GM12878 (cell line): Measurements from ENCODE around the gene VASP. TPM values are rescaled to one million over a fixed set of nuclear protein-coding genes. Genes with fewer than 3 reads are reported as not detected.

ENCODE experiments used
- ATAC-seq: fragments of 200-7000 bp; cut with Tn5 transposase; 3 replicates; pipeline ENCODE4 v1.9.1; 2020; ENCODE audit warnings: mild to moderate bottlenecking, moderate library complexity
- BruUV-seq: library from RNA; stranded (reverse); fragments of 400-500 nt; replicated peaks from 2 replicates; lab custom pipeline; 2021; lab: Mats Ljungman, UMichigan
- CTCF ChIA-PET: fragments of 300-600 bp; sonication (Branson Sonifier 250); formaldehyde crosslinking; extraction: SDS; loops from one replicate; lab custom pipeline; 2021; ENCODE audit warnings: inconsistent platforms; lab: Yijun Ruan, JAX
- POLR2A ChIA-PET: fragments of 350-600 bp; formaldehyde crosslinking; extraction: SDS; loops from one replicate; lab custom pipeline; 2021; ENCODE audit warnings: inconsistent platforms; lab: Charles Lee
- RAD21 ChIA-PET: fragments of 300-600 bp; sonication (Branson Sonifier 250); formaldehyde crosslinking; loops from one replicate; lab custom pipeline; 2023; ENCODE audit warnings: antibody characterized with exemption; ENCODE audit not compliant: unreplicated experiment; lab: Charles Lee
- SMC1A ChIA-PET: fragments of 300-600 bp; sonication (Branson Sonifier 250); formaldehyde crosslinking; loops from one replicate; lab custom pipeline; 2023; ENCODE audit not compliant: unreplicated experiment, uncharacterized antibody; lab: Charles Lee
- DNase-seq: peaks from one replicate; pipeline ENCODE4 v3.0.0-alpha.2; 2011; ENCODE audit warnings: low read depth, low spot score
- FAIRE-seq: peaks from 3 replicates; lab custom pipeline; 2011; peaks lifted over from hg19 to GRCh38; lab: Jason Lieb, UNC
- H2AFZ ChIP-seq: 2 replicates; pipeline ENCODE4 v1.6.0; 2011; ENCODE audit warnings: low read depth, low read length, control low read depth; ENCODE audit not compliant: control insufficient read depth
- H3K27ac ChIP-seq: 2 replicates; pipeline ENCODE4 v1.5.1; 2011; ENCODE audit warnings: control low read depth; ENCODE audit not compliant: control insufficient read depth, insufficient read depth
- H3K27me3 ChIP-seq, 2 experiments: replicated peaks in 1 of 2; 2 replicates each; pipeline versions ENCODE4 v1.6.0 to v1.6.1; 2011; ENCODE audit warnings: low read length in 1 of 2; ENCODE audit not compliant: control insufficient read depth in 2 of 2, insufficient read depth in 2 of 2
- H3K36me3 ChIP-seq, 2 experiments: 2 replicates each; pipeline ENCODE4 v1.5.1; 2011; ENCODE audit warnings: low read length in 1 of 2; ENCODE audit not compliant: control insufficient read depth in 2 of 2, insufficient read depth in 2 of 2
- H3K4me1 ChIP-seq: 2 replicates; pipeline ENCODE4 v1.6.1; 2011; ENCODE audit warnings: mild to moderate bottlenecking, low read length, moderate library complexity, mixed read lengths; ENCODE audit not compliant: control insufficient read depth, insufficient read depth
- H3K4me2 ChIP-seq: 2 replicates; pipeline ENCODE4 v1.6.0; 2011; ENCODE audit warnings: control low read depth; ENCODE audit not compliant: control insufficient read depth, insufficient read depth
- H3K4me3 ChIP-seq: fragments of 200-600 bp; sonication (generic); 2 replicates; pipeline ENCODE4 v1.5.1; 2016
- H3K79me2 ChIP-seq: 2 replicates; pipeline ENCODE4 v1.6.0; 2011; ENCODE audit warnings: low read length; ENCODE audit not compliant: control insufficient read depth, insufficient read depth
- H3K9ac ChIP-seq: 2 replicates; pipeline ENCODE4 v1.8.0; 2011; ENCODE audit warnings: low read length, control low read depth, mixed read lengths; ENCODE audit not compliant: control insufficient read depth, insufficient read depth
- H3K9me3 ChIP-seq: replicated peaks from 3 replicates; pipeline ENCODE4 v1.5.1; 2011; ENCODE audit warnings: mild to moderate bottlenecking, low read length; ENCODE audit not compliant: control insufficient read depth, insufficient read depth
- H4K20me1 ChIP-seq: 2 replicates; pipeline ENCODE4 v1.6.0; 2011; ENCODE audit not compliant: control insufficient read depth, insufficient read depth
- ATF7 ChIP-seq: fragments of 450-650 bp; IDR thresholded peaks from 2 replicates; pipeline ENCODE4 v1.6.1; 2016; ENCODE audit warnings: low read depth, mild to moderate bottlenecking
- BCL3 ChIP-seq: IDR thresholded peaks from 2 replicates; pipeline ENCODE4 v1.6.1; 2011; ENCODE audit warnings: borderline replicate concordance, low read depth, mild to moderate bottlenecking, moderate library complexity, low read length; ENCODE audit not compliant: insufficient read depth, poor library complexity, severe bottlenecking
- CREM ChIP-seq: IDR thresholded peaks from 2 replicates; pipeline ENCODE4 v1.6.1; 2014; ENCODE audit warnings: antibody characterized with exemption, low read depth
- HSF1 ChIP-seq: fragments of 150-350 bp; IDR thresholded peaks from 2 replicates; pipeline ENCODE4 v1.6.1; 2014; ENCODE audit warnings: mild to moderate bottlenecking, low read depth, low read length
- IKZF2 ChIP-seq, 2 experiments: fragments of 450-650 bp; IDR thresholded peaks; 2 replicates each; pipeline ENCODE4 v1.6.1; 2017; ENCODE audit warnings: mild to moderate bottlenecking in 2 of 2, moderate library complexity in 2 of 2
- JUNB ChIP-seq: IDR thresholded peaks from 2 replicates; pipeline ENCODE4 v1.6.1; 2016; ENCODE audit warnings: antibody characterized with exemption, mild to moderate bottlenecking
- JUND ChIP-seq: IDR thresholded peaks from 2 replicates; pipeline ENCODE4 v1.6.1; 2012; ENCODE audit warnings: low read depth, mild to moderate bottlenecking, low read length, improper control_type of control experiment, moderate library complexity
- KLF5 ChIP-seq: fragments of 450-650 bp; IDR thresholded peaks from 2 replicates; pipeline ENCODE4 v1.6.1; 2014; ENCODE audit warnings: mild to moderate bottlenecking; ENCODE audit not compliant: partially characterized antibody
- MTA3 ChIP-seq: IDR thresholded peaks from 2 replicates; pipeline ENCODE4 v1.6.1; 2012; ENCODE audit warnings: low read length, inconsistent platforms, borderline replicate concordance
- NR2F1 ChIP-seq: fragments of 450-650 bp; conservative IDR thresholded peaks from 2 replicates; pipeline ENCODE4 v1.6.1; 2017; ENCODE audit warnings: mild to moderate bottlenecking
- POLR2A ChIP-seq: IDR thresholded peaks from 2 replicates; pipeline ENCODE4 v1.6.1; 2011; ENCODE audit warnings: low read depth, mild to moderate bottlenecking, low read length
- POU2F2 ChIP-seq: IDR thresholded peaks from 3 replicates; pipeline ENCODE4 v1.6.1; 2011; ENCODE audit warnings: low read depth, mild to moderate bottlenecking, low read length, borderline replicate concordance
- PRDM15 ChIP-seq: fragments of 450-650 bp; formaldehyde crosslinking; IDR thresholded peaks from 2 replicates; pipeline ENCODE4 v1.4.0; 2020; ENCODE audit warnings: mild to moderate bottlenecking, moderate library complexity
- SIN3A ChIP-seq: IDR thresholded peaks from 2 replicates; pipeline ENCODE4 v1.6.1; 2012; ENCODE audit warnings: low read depth, low read length, improper control_type of control experiment
- STAT3 ChIP-seq: IDR thresholded peaks from 2 replicates; pipeline ENCODE4 v1.6.1; 2011; ENCODE audit warnings: low read depth, low read length, improper control_type of control experiment
- SUZ12 ChIP-seq: fragments of 200-600 bp; sonication (generic); IDR thresholded peaks from one replicate; pipeline ENCODE4 v1.6.1; 2018; ENCODE audit warnings: antibody characterized with exemption, mild to moderate bottlenecking; ENCODE audit not compliant: unreplicated experiment
- ZNF217 ChIP-seq: fragments of 450-650 bp; IDR thresholded peaks from 2 replicates; pipeline ENCODE4 v1.6.1; 2017; ENCODE audit warnings: antibody characterized with exemption, mild to moderate bottlenecking
- WGBS: methylation state at CpG from one replicate; pipeline ENCODE4 v1.1.6; 2016; ENCODE audit warnings: low lambda C conversion rate; ENCODE audit not compliant: insufficient replicate concordance, insufficient coverage; ENCODE audit errors: missing lambda C conversion rate; 5-methylcytosine and 5-hydroxymethylcytosine counted together
- in situ Hi-C: fragments of 300-500 bp; cut with MboI; formaldehyde crosslinking; loops from 9 replicates; pipeline ENCODE4 v1.14.3; 2018; ENCODE audit warnings: mixed read lengths
- intact Hi-C: fragments of 100-400 bp; cut with micrococcal nuclease; formaldehyde crosslinking; loops from one replicate; pipeline ENCODE4 v1.14.2; 2022; ENCODE audit not compliant: unreplicated experiment
- polyA plus RNA-seq, 11 experiments: library from polyadenylated mRNA; depleted of rRNA in 4 of 11; unstranded in 6 of 11; stranded (reverse) in 5 of 11; fragments of >200 nt; fragmentation: Nextera tagmentation in 4 of 11; fragmentation: Illumina TruSeq in 1 of 11; extraction: Ambion mirVana in 4 of 11; extraction: Trizol in 1 of 11; gene quantifications; 1 replicate in 1 of 11; 2 replicates in 10 of 11; pipeline versions ENCODE4 v1.2.1 to v1.2.3, GENCODE V29; 2011 to 2016; ENCODE audit warnings: inconsistent platforms in 2 of 11, missing spikeins in 2 of 11, low read depth in 1 of 11
- total RNA-seq, 4 experiments: library from RNA; depleted of rRNA in 3 of 4; stranded (reverse); fragments of >200 nt in 3 of 4; fragmentation: Illumina TruSeq in 1 of 4; extraction: Trizol in 1 of 4; gene quantifications; 2 replicates each; pipeline versions ENCODE4 v1.2.1 to v1.2.3, GENCODE V29; 2013 to 2021
- TF ChIP-seq, protein P1 (sequence below): fragments of 450-650 bp; IDR thresholded peaks from 2 replicates; pipeline ENCODE4 v1.6.1; 2017; ENCODE audit warnings: borderline replicate concordance

The VASP gene
- total and polyA plus RNA-seq, 10 of the 15 experiments (the other 5 are each of a cell fraction or from before 2014, with no cell fraction given), result 19.5 to 298 (median 84.8) TPM

DNA sequence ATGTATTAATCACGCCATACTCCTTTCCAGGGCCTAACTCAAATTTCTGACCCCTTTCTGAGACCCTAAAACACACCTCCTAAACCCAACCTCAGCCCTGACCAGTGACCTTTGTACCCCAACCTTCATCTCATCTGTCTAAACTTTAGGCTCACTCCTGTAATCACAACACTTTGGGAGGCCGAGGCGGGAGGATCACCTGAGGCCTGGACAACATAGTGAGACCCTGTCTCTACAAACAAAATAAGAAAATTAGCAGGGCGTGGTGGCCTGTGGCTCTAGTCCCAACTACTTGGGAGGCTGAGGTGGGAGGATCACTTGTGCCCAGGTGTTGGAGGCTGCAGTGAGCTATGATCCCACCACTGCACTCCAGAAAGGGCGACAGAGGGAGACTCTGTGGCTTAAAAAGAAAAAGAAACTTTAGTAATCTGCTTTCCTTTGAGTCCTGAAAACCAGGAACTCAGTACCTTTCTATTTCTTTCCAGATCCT is 15.1 kb upstream of the VASP start:
- H3K9ac ChIP-seq, result no peak overlapping the region
- H3K27ac ChIP-seq, result no peak overlapping the region
- intact Hi-C loops (no loop called here), in situ Hi-C loops (no loop called here)
- FAIRE-seq (peak; percentile 31), ATAC-seq (no peak), DNase-seq (no peak)
- ChIA-PET SMC1A (no interaction called here), CTCF (interaction anchor here (1.3 to 1.9 kb wide), 5 partner anchors 13 to 149 kb away, joined by 3 to 6 read pairs (median 4); no protein-coding TSS in a partner anchor), POLR2A (interaction anchor here (0.7 kb wide), 1 partner anchor 792 kb away, joined by 8 read pairs; no protein-coding TSS in a partner anchor), RAD21 (interaction anchor here (1.2 kb wide), 1 partner anchor 151 kb away, joined by 3 read pairs; no protein-coding TSS in a partner anchor)
- peaks cover 3% of the 10 kb centered on the region; the same call in 1 of the 2 replicates for H3K4me1 ChIP-seq
- H3K79me2 ChIP-seq, result no peaks in the 10 kb centered on the region
- H3K27me3 ChIP-seq, result peaks cover 0 to 9% of the 10 kb centered on the region in 2 experiments; a peak in 3 of 4 replicates
- peak overlapping the region; percentile 65; the same call in 1 of the 2 replicates for H3K4me2 ChIP-seq
- 73% methylated on average over 5 of the region's 5 CpGs for whole genome bisulfite sequencing
- BruUV-seq, result no TSS peak
- H4K20me1 ChIP-seq, result peaks cover 6% of the 10 kb centered on the region; the same call in 1 of the 2 replicates
- H3K4me3 ChIP-seq, result peak overlapping the region; percentile 77
- H3K9me3 ChIP-seq, result no peaks in the 10 kb centered on the region
- H3K36me3 ChIP-seq, result no peaks in the 10 kb centered on the region
- peak overlapping the region; percentile 15 for H2AFZ ChIP-seq
- TF ChIP-seq HSF1 (no peak), MTA3 (no peak), PRDM15 (CRISPR knock-in tag) (no peak), ATF7 (no peak), POLR2A (no peak), ZNF217 (no peak), SIN3A (no peak), BCL3 (no peak), JUND (no peak), JUNB (no peak), CREM (no peak), POU2F2 (no peak), SUZ12 (no peak), NR2F1 (no peak), KLF5 (no peak), STAT3 (no peak), IKZF2 (IDR thresholded peaks at IDR 0.05) (no peak)
- TF ChIP-seq, protein P1, sequence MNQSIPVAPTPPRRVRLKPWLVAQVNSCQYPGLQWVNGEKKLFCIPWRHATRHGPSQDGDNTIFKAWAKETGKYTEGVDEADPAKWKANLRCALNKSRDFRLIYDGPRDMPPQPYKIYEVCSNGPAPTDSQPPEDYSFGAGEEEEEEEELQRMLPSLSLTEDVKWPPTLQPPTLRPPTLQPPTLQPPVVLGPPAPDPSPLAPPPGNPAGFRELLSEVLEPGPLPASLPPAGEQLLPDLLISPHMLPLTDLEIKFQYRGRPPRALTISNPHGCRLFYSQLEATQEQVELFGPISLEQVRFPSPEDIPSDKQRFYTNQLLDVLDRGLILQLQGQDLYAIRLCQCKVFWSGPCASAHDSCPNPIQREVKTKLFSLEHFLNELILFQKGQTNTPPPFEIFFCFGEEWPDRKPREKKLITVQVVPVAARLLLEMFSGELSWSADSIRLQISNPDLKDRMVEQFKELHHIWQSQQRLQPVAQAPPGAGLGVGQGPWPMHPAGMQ, result no peak
